ENCODE results near the gene CDR2L. TPM values are rescaled to one million over a fixed set of nuclear protein-coding genes. Genes with fewer than 3 reads are reported as not detected.
"Not testable (repeated sequence)": the region's sequence is repeated elsewhere in the genome, so short reads cannot be mapped to it uniquely, and the experiment has no call there.

Gene CDR2L
- total RNA-seq, 2 experiments from 2014 or later, result 0.59 to 0.94 TPM

DNA sequence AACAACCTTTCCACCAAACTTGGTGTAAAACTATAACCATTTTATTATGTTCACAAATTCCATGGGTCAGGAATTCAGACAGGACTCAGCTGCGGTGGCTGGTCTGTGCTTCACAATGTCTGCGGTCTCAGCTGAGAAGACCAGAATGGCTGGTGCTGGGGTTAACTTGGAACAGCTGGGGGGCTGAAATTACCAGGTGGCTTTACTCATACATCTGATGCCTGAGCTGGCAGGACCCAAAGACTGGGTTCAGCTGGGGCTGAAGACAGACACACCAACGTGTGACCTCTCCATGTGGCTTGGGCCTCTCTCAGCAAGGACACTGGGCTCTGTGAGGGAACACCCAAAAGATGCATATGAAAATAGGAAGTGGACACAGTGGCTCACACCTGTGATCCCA, 9.2 kb upstream of the CDR2L start:
- DNase-seq, result no peak
- Mint-ChIP-seq H3K36me3 (ENCODE audit: low read depth) (no peaks in the 10 kb centered on the region), H3K27me3 (peaks cover 9% of the 10 kb centered on the region), H3K9me3 (no peaks in the 10 kb centered on the region), H3K4me3 (no peak overlapping the region), H3K4me1 (ENCODE audit: low read depth) (peaks cover 13% of the 10 kb centered on the region), H3K27ac (no peak overlapping the region)
- ChIA-PET POLR2A (no interaction called here), CTCF (interaction anchor here (0.9 to 1.5 kb wide), 3 partner anchors 16 to 19 kb away, joined by 3 to 5 read pairs (median 4); no protein-coding TSS in a partner anchor)
- no peak for ATAC-seq
- intact Hi-C loops (cut with micrococcal nuclease), result no loop called here
- TF ChIP-seq, protein P1, sequence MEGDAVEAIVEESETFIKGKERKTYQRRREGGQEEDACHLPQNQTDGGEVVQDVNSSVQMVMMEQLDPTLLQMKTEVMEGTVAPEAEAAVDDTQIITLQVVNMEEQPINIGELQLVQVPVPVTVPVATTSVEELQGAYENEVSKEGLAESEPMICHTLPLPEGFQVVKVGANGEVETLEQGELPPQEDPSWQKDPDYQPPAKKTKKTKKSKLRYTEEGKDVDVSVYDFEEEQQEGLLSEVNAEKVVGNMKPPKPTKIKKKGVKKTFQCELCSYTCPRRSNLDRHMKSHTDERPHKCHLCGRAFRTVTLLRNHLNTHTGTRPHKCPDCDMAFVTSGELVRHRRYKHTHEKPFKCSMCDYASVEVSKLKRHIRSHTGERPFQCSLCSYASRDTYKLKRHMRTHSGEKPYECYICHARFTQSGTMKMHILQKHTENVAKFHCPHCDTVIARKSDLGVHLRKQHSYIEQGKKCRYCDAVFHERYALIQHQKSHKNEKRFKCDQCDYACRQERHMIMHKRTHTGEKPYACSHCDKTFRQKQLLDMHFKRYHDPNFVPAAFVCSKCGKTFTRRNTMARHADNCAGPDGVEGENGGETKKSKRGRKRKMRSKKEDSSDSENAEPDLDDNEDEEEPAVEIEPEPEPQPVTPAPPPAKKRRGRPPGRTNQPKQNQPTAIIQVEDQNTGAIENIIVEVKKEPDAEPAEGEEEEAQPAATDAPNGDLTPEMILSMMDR (IDR thresholded peaks at IDR 0.05), result no peak

DNA sequence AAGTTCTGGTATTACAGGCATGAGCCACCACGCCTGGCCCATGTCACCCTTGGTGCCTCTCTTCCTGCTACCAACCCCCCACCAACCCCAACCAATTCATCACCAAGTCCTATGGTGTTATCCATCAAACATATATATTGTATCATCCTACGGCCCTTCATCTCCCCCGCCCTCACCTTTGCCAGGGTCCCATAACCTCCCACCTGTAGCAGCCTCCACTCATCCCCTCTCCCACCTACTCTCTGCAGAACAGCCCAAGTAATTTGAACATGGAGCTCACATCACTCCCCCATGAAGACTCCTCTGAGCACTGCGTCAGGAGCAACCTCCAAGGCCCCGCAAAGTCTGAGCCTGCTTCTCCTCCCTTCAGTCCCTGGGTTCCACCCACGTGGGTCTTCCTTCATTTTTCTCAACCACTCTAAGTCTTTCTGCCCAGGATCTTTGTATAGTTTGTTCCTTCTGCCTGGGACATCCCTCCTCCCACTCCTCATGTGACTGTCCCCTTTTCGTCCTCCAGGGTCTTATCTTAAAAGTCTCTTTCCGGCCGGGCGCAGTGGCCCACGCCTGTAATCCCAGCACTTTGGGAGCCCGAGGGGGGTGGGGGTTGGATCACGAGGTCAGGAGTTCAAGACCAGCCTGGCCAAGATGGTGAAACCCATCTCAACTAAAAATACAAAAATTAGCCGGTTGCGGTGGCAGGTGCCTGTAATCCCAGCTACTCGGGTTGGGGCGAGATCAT, 7.9 kb upstream of the CDR2L start:
- ATAC-seq, result no peak
- H3K36me3 Mint-ChIP-seq (ENCODE audit: low read depth), result no peaks in the 10 kb centered on the region
- ChIA-PET CTCF (interaction anchor here (1.5 kb wide), 1 partner anchor 18 kb away, joined by 5 read pairs; no protein-coding TSS in a partner anchor), POLR2A (interaction anchor here (1.2 kb wide), 1 partner anchor 14 kb away, joined by 4 read pairs; no protein-coding TSS in a partner anchor)
- peaks cover 7% of the 10 kb centered on the region for H3K27me3 Mint-ChIP-seq
- TF ChIP-seq, protein P1 (IDR thresholded peaks at IDR 0.05), result no peak
- H3K9me3 Mint-ChIP-seq, result no peaks in the 10 kb centered on the region
- H3K4me1 Mint-ChIP-seq (ENCODE audit: low read depth), result peaks cover 13% of the 10 kb centered on the region
- no peak overlapping the region for H3K27ac Mint-ChIP-seq
- intact Hi-C loops (cut with micrococcal nuclease), result no loop called here
- no peak for DNase-seq
- no peak overlapping the region for H3K4me3 Mint-ChIP-seq

DNA sequence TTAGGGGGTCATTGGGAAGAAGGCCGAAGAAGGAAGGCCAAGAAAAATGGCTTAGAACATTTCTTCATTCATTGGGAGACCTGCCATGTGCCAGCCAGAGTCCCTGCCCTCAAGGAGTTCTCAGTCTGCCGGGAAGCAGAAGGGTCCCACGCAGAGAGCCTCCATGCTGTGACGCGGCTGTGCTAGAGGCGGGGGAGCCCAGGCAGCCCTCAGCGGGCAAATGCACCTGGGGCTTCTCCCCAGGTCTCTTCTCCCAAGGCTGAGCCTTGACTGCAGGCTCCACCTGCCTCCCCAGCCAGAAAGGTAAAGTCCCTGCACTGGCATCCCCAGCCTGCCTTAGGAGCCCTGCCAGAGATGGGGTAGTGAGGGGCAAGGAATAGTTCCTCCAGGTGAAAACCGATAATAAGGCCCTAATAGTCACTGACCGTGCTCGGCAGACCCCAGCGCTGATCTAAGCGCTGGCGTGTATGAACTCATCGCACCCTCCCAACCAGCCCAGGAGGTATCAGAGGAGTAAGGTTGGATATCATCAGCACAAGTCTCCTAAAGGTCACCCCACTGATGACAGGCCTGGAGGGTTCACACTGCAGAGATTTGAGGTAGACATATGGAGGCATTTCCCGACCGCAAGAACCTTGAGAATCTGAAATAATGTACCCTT, 6.0 kb upstream of the CDR2L start:
- no peak for DNase-seq
- H3K27ac Mint-ChIP-seq, result peak overlapping the region; percentile 67
- TF ChIP-seq, protein P1 (IDR thresholded peaks at IDR 0.05), result no peak
- peak; percentile 60 for ATAC-seq
- H3K36me3 Mint-ChIP-seq (ENCODE audit: low read depth), result no peaks in the 10 kb centered on the region
- peaks cover 13% of the 10 kb centered on the region for H3K4me1 Mint-ChIP-seq (ENCODE audit: low read depth)
- intact Hi-C loops (cut with micrococcal nuclease), result no loop called here
- CTCF ChIA-PET, result no interaction called here
- H3K27me3 Mint-ChIP-seq, result peaks cover 11% of the 10 kb centered on the region
- no peaks in the 10 kb centered on the region for H3K9me3 Mint-ChIP-seq
- peak overlapping the region; percentile 80 for H3K4me3 Mint-ChIP-seq
- POLR2A ChIA-PET, result no interaction called here

DNA sequence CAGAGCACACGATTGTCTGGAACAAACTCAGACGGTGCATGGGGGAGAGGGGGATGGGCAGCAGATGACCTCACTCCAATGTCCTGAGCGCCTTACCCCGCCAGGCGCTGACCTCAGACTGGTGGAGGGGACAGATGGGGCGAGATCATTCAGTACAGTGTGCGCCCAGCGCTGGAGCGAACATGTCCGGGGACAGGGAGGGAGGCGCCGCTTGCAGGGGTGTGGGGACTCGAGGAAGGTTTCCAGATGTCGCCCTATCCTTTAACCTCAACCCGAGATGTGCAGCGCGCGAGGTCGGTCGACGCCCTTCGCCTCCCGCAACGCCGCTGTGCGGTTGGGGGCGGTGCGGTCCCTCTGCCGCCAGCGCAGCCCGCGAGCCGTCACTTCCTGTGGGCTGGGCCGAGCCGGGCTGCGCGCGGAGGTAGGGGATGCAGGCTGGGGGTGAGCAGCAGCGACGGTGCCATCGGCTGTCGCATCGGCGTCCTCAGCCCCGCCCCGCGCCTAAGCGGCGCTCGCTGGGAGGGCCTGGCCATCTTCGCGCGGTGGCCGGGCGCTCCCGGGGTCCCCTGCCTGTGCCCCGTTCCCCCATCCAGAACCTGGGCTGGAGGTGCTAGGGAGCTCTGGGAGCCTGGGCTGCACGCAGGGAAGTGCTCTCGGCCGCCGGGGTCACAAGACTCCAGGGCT, 5.3 kb upstream of the CDR2L start:
- Mint-ChIP-seq H3K36me3 (ENCODE audit: low read depth) (no peaks in the 10 kb centered on the region), H3K27ac (peak overlapping the region; percentile 67), H3K27me3 (peaks cover 12% of the 10 kb centered on the region), H3K4me1 (ENCODE audit: low read depth) (peaks cover 19% of the 10 kb centered on the region), H3K9me3 (no peaks in the 10 kb centered on the region), H3K4me3 (peak overlapping the region; percentile 80)
- ChIA-PET POLR2A (interaction anchor here (1.4 kb wide), 2 partner anchors 10 to 31 kb away, joined by 3 to 6 read pairs; partner anchors contain the start of gene MRPL58), CTCF (interaction anchor here (1.3 to 4.2 kb wide), 3 partner anchors 20 to 149 kb away, joined by 3 to 19 read pairs (median 5); no protein-coding TSS in a partner anchor)
- TF ChIP-seq, protein P1 (IDR thresholded peaks at IDR 0.05), result no peak
- peak; percentile 83 for DNase-seq
- ATAC-seq, result peak; percentile 94
- intact Hi-C loops (cut with micrococcal nuclease), result no loop called here

DNA sequence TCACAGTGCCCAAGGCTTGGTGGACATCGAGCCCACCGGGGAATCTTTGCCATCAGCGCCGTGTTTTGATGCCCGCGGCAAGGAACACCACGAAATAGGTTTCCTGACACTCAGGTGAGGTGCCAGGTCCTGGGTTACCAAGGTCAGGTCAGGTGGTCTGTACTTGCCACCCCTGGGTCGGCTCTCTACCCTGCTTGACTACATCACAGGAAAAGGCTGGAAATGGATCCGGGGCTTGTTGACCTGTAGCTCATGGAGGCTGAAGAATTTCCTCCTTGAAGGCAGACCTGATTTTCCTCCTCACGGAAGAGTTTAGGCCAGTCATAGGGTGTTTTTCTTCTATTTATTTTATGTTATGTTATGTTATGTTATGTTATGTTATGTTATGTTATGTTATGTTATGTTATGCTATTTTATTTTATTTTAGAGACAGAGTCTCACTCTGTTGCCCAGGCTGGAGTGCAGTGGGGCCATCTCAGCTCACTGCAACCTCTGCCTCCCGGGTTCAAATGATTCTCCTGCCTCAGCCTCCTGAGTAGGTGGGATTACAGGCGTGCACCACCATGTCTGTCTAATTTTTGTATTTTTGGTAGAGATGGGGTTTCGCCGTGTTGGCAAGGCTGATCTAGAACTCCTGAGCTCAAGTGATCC, 4.6 kb upstream of the CDR2L start:
- ATAC-seq; H3K36me3 Mint-ChIP-seq (ENCODE audit: low read depth); DNase-seq; intact Hi-C loops (cut with micrococcal nuclease); H3K9me3 Mint-ChIP-seq: not testable (repeated sequence)
- H3K27ac Mint-ChIP-seq, result peak overlapping the region; percentile 38
- peaks cover 21% of the 10 kb centered on the region for H3K4me1 Mint-ChIP-seq (ENCODE audit: low read depth)
- ChIA-PET POLR2A (interaction anchor here (1.4 kb wide), 2 partner anchors 10 to 31 kb away, joined by 3 to 6 read pairs; partner anchors contain the start of gene MRPL58), CTCF (interaction anchor here (0.8 to 4.2 kb wide), 5 partner anchors 21 to 148 kb away, joined by 3 to 19 read pairs (median 3); no protein-coding TSS in a partner anchor)
- peak overlapping the region; percentile 80 for H3K4me3 Mint-ChIP-seq
- peaks cover 14% of the 10 kb centered on the region for H3K27me3 Mint-ChIP-seq

Measured in activated CD8-positive, alpha-beta T cell treated with anti-CD3 and anti-CD28 coated beads for 36 hours (primary cell).